Calu3 (cell line): ENCODE results near the gene TMEM131L. TPM values are rescaled to one million over a fixed set of nuclear protein-coding genes. Genes with fewer than 3 reads are reported as not detected.
"Not testable (repeated sequence)": the region's sequence is repeated elsewhere in the genome, so short reads cannot be mapped to it uniquely, and the experiment has no call there.

Experiments
- BruUV-seq: library from RNA; stranded (reverse); fragments of 400-500 nt; replicated peaks from 2 replicates; lab custom pipeline; 2021; lab: Mats Ljungman, UMichigan
- CTCF ChIA-PET: fragments of 300-600 bp; sonication (Branson Sonifier 250); formaldehyde crosslinking; loops from one replicate; lab custom pipeline; 2022; ENCODE audit warnings: antibody characterized with exemption; lab: Charles Lee
- DNase-seq: peaks from one replicate; pipeline ENCODE4 v3.0.0; 2022
- H3K27ac Mint-ChIP-seq: one replicate; pipeline ENCODE4 v1.8.0; 2022; ENCODE audit warnings: mixed read lengths; ENCODE audit not compliant: unreplicated experiment
- H3K27me3 Mint-ChIP-seq: one replicate; pipeline ENCODE4 v1.8.0; 2022; ENCODE audit warnings: mixed read lengths; ENCODE audit not compliant: unreplicated experiment
- H3K36me3 Mint-ChIP-seq: one replicate; pipeline ENCODE4 v1.8.0; 2022; ENCODE audit warnings: mild to moderate bottlenecking, moderate library complexity, mixed read lengths; ENCODE audit not compliant: insufficient read depth, unreplicated experiment
- H3K4me1 Mint-ChIP-seq: one replicate; pipeline ENCODE4 v1.8.0; 2022; ENCODE audit warnings: mild to moderate bottlenecking, low read depth, mixed read lengths; ENCODE audit not compliant: unreplicated experiment
- H3K4me3 Mint-ChIP-seq: one replicate; pipeline ENCODE4 v1.8.0; 2022; ENCODE audit warnings: mild to moderate bottlenecking, low read depth, moderate library complexity, mixed read lengths; ENCODE audit not compliant: unreplicated experiment
- H3K9me3 Mint-ChIP-seq: one replicate; pipeline ENCODE4 v1.8.0; 2022; ENCODE audit warnings: low read depth, mixed read lengths; ENCODE audit not compliant: unreplicated experiment
- CTCF ChIP-seq: fragments of 200-600 bp; IDR thresholded peaks from one replicate; pipeline ENCODE4 v1.8.0; 2022; ENCODE audit warnings: antibody characterized with exemption; ENCODE audit not compliant: unreplicated experiment
- intact Hi-C: fragments of 100-400 bp; cut with micrococcal nuclease; formaldehyde crosslinking; loops from one replicate; pipeline ENCODE4 v1.10.0; 2022; ENCODE audit not compliant: unreplicated experiment
- total RNA-seq: library from RNA; stranded (reverse); gene quantifications from 2 replicates; pipeline ENCODE4 v1.2.3, GENCODE V29; 2022

The TMEM131L gene
- total RNA-seq, 1 experiment from 2014 or later: 9.4 TPM

- CTCF ChIA-PET: no interaction called here
Observed at GRCh38 chr4:153469031-153469430, 2.9 kb downstream of the TMEM131L start.

GRCh38 chr4:153471071-153471697 lies 5.0 kb downstream of the TMEM131L start:
- H3K27me3 Mint-ChIP-seq, BruUV-seq, intact Hi-C loops, DNase-seq, H3K9me3 Mint-ChIP-seq, H3K27ac Mint-ChIP-seq, CTCF ChIA-PET: not testable (repeated sequence)
- H3K36me3 Mint-ChIP-seq: peaks cover 26% of the 10 kb centered on the region
- H3K4me1 Mint-ChIP-seq: peaks cover 27% of the 10 kb centered on the region
- H3K4me3 Mint-ChIP-seq: peak overlapping the region; percentile 41

More at GRCh38 chr4:153469031-153469430, 2.9 kb downstream of the TMEM131L start:
- no peak for DNase-seq
- no peak overlapping the region for H3K27ac Mint-ChIP-seq
- no peak for TF ChIP-seq CTCF
- BruUV-seq: no TSS peak
- peaks cover 28% of the 10 kb centered on the region for H3K36me3 Mint-ChIP-seq
- intact Hi-C loops: loop anchor here (10.0 kb wide), 1 partner anchor 106 kb away; no protein-coding TSS in a partner anchor
- H3K27me3 Mint-ChIP-seq: no peaks in the 10 kb centered on the region
- H3K4me3 Mint-ChIP-seq: no peak overlapping the region
- H3K9me3 Mint-ChIP-seq: no peaks in the 10 kb centered on the region
- H3K4me1 Mint-ChIP-seq: peaks cover 27% of the 10 kb centered on the region

- H3K4me3 Mint-ChIP-seq: peak overlapping the region; percentile 41
- DNase-seq: no peak
- intact Hi-C loops: no loop called here
- H3K27me3 Mint-ChIP-seq: no peaks in the 10 kb centered on the region
- H3K4me1 Mint-ChIP-seq: peaks cover 27% of the 10 kb centered on the region
- peak overlapping the region; percentile 80 for H3K27ac Mint-ChIP-seq
- no TSS peak for BruUV-seq
- TF ChIP-seq CTCF: no peak
- H3K36me3 Mint-ChIP-seq: peaks cover 21% of the 10 kb centered on the region
- CTCF ChIA-PET: no interaction called here
- H3K9me3 Mint-ChIP-seq: no peaks in the 10 kb centered on the region
Observed at GRCh38 chr4:153471698-153472093, 5.5 kb downstream of the TMEM131L start.

GRCh38 chr4:153472122-153473037 lies 6.2 kb downstream of the TMEM131L start:
- Mint-ChIP-seq H3K9me3 (no peaks in the 10 kb centered on the region), H3K27ac (peak overlapping the region; percentile 80), H3K4me1 (peaks cover 27% of the 10 kb centered on the region), H3K4me3 (peak overlapping the region; percentile 41), H3K27me3 (no peaks in the 10 kb centered on the region), H3K36me3 (peaks cover 14% of the 10 kb centered on the region)
- CTCF ChIA-PET: no interaction called here
- no peak for DNase-seq
- intact Hi-C loops: no loop called here
- no TSS peak for BruUV-seq
- TF ChIP-seq CTCF: no peak
